IgD-negative memory B cell (primary cell): Measurements from ENCODE around the gene SUGP2. TPM values are rescaled to one million over a fixed set of nuclear protein-coding genes. Genes with fewer than 3 reads are reported as not detected.
A peak's percentile ranks its signal among the peaks of the same experiment; 100 is the strongest.
"Not testable (repeated sequence)": the region's sequence is repeated elsewhere in the genome, so short reads cannot be mapped to it uniquely, and the experiment has no call there.

Source experiments
- H3K27ac Mint-ChIP-seq, 3 donors: one replicate each; pipeline ENCODE4 v1.8.0; 2020 to 2022; ENCODE audit warnings: mild to moderate bottlenecking in 3 of 3, mixed read lengths in 3 of 3, moderate library complexity in 1 of 3
- H3K27me3 Mint-ChIP-seq: one replicate; pipeline ENCODE4 v1.8.0; 2021; ENCODE audit warnings: mixed read lengths
- H3K36me3 Mint-ChIP-seq: one replicate; pipeline ENCODE4 v1.8.0; 2020; ENCODE audit warnings: mild to moderate bottlenecking, mixed read lengths
- H3K4me1 Mint-ChIP-seq, 3 donors: one replicate each; pipeline ENCODE4 v1.8.0; 2020 to 2022; ENCODE audit warnings: mixed read lengths in 3 of 3, mild to moderate bottlenecking in 1 of 3
- H3K4me3 Mint-ChIP-seq, 4 donors: one replicate each; pipeline ENCODE4 v1.8.0; 2020 to 2022; ENCODE audit warnings: mild to moderate bottlenecking in 4 of 4, mixed read lengths in 4 of 4, moderate library complexity in 3 of 4
- H3K9me3 Mint-ChIP-seq, 3 donors: one replicate each; pipeline ENCODE4 v1.8.0; 2020 to 2021; ENCODE audit warnings: mixed read lengths in 3 of 3, mild to moderate bottlenecking in 1 of 3
- polyA plus RNA-seq: library from polyadenylated mRNA; unstranded; fragments of 300-500 nt; fragmentation: Illumina TruSeq; gene quantifications from one replicate; pipeline ENCODE4 v1.2.3, GENCODE V29; 2021

The SUGP2 gene
- polyA plus RNA-seq, 1 donor from 2014 or later = 11.8 TPM

DNA sequence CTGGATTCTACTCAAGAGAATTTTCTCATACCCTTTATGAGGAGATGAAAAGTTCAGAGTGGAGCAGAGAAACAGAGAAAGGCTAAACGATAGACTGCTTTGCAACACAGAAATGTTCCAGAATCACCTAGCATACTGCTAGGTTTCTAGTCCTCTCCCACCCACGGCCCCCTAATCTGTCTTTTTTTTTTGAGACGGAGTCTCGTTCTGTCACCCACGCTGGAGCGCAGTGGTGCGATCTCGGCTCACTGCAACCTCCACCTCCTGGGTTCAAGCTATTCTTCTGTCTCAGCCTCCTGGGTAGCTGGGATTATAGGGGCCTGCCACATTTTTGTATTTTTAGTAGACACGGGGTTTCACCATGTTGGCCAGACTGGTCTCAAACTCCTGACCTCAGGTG is 4.8 kb downstream of the SUGP2 start:
- Mint-ChIP-seq H3K27me3 (no peaks in the 10 kb centered on the region), H3K27ac (peak overlapping the region in 1 of 3 donors; percentile 76), H3K9me3 (no peaks in the 10 kb centered on the region), H3K36me3 (peaks cover 1% of the 10 kb centered on the region), H3K4me3 (peak overlapping the region in 1 of 4 donors; percentile 36), H3K4me1 (peaks cover 23 to 26% (median 23%) of the 10 kb centered on the region in 3 donors)

DNA sequence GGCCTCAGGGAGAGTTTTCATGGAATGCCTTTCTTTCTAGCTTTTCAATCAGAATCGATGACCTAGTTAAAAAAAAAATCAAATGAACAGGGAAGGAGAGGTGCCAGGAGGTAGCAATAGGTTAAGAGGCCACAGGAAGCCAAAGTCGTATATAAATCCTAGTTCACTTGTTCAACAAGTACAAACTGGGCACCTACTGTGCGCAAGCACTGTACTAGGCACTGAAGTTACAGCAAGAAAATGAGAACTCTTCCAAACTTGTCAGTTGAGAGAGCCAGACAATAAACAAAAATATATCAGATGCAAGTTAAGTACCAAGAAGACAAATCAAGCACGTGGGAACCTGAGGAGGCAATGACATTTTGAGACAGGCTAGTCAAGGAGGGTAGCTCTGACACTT is 6.1 kb downstream of the SUGP2 start:
- Mint-ChIP-seq H3K36me3 (peaks cover 1% of the 10 kb centered on the region), H3K4me1 (peaks cover 20 to 22% (median 21%) of the 10 kb centered on the region in 3 donors), H3K27ac (no peak overlapping the region), H3K9me3 (no peaks in the 10 kb centered on the region), H3K4me3 (peak overlapping the region in 1 of 4 donors; percentile 44), H3K27me3 (no peaks in the 10 kb centered on the region)

DNA sequence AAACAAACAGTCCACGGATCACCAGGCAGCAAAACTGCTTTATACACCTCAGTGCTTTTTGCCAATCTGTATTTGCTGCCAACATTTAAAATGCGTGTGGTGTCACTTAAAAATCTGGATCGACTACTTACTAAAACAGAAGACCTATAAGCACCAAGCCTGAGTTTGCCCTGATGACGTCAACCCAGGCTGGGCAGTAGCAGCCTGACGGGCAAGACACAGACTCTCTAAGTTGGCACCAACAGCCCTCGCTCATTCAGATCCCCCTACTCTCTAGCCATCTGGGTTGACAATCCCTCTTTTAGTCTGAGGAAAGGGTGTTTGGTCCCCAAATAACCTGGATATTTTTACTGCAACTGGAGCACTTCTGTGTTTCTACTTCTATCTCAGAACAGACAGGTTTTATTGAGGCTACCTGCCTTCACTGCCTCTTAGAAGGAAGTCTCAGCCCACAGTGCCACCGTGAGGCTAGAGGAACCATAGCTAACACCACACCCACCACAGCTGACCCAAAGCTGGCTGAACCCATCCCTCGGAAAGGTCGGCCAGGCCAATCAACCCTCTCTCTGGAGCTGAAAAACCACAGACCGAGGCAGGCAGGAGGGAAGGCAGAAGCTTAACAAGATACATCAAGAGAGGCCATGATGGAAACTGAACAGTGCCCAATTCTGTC is 6.9 kb downstream of the SUGP2 start:
- Mint-ChIP-seq H3K4me3 (peak overlapping the region in 2 of 4 donors; percentile 44 to 49), H3K9me3 (no peaks in the 10 kb centered on the region), H3K36me3 (peaks cover 1% of the 10 kb centered on the region), H3K27ac (peak overlapping the region in 1 of 3 donors; percentile 49), H3K27me3 (no peaks in the 10 kb centered on the region), H3K4me1 (peaks cover 15 to 20% (median 16%) of the 10 kb centered on the region in 3 donors)

DNA sequence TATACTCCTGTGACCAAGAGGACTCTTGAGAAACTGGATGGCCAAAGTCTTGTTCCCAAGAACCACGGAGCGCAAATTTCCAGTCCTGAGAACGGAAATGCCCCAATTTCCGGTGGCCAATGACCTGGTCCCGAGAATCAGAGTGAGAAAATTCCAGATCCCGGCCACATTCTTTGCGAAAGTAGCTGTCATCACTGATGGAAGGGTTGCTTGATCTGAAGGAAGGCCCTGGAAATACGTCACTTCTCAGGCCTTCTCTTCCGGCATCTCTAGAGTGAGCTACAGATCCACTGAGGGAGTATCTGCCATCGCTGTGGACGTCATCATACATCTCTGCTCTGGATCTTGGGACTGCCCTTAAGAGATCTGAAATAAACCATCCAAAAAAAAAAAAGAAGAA is 7.5 kb downstream of the SUGP2 start:
- no peaks in the 10 kb centered on the region for H3K27me3 Mint-ChIP-seq
- H3K4me1 Mint-ChIP-seq = peaks cover 12 to 19% (median 14%) of the 10 kb centered on the region in 3 donors
- peaks cover 1% of the 10 kb centered on the region for H3K36me3 Mint-ChIP-seq
- no peaks in the 10 kb centered on the region for H3K9me3 Mint-ChIP-seq
- peak overlapping the region in 1 of 3 donors; percentile 49 for H3K27ac Mint-ChIP-seq
- peak overlapping the region in 1 of 4 donors; percentile 49 for H3K4me3 Mint-ChIP-seq

GRCh38 chr19:19023376-19023775 is 9.9 kb downstream of the SUGP2 start:
- Mint-ChIP-seq H3K4me1 (peaks cover 9 to 12% (median 10%) of the 10 kb centered on the region in 3 donors), H3K27ac (peak overlapping the region in 1 of 3 donors; percentile 23)
- H3K9me3 Mint-ChIP-seq, H3K36me3 Mint-ChIP-seq, H3K27me3 Mint-ChIP-seq, H3K4me3 Mint-ChIP-seq: not testable (repeated sequence)

DNA sequence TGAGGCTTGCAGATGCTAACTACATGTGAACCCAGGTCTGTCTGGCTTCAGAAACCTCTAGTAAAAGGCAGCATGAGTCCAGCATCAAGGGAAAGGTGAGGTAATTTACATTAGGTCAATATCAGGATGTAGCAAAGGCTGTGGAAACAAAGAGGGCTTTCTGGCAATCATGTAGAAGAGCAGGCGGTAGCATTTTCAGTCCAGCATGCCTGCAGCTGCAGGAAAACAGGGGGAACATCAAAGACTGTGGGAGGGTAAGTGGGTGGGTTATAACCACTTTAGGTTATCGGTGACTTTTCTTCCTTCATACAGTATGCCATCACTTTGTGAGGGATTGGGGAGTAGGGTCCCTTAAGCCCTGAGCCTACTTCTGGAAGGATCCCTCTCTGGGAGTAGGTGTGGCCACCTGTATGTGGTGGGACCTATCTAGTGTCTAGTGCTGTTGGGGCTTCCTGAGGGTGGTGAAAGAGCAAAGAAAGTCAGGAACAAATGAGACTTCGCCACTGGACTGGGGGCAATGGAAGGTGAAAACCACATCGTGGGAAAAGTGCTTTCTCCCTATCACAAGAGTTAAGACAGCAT is 10.8 kb downstream of the SUGP2 start:
- Mint-ChIP-seq H3K36me3 (peaks cover 4% of the 10 kb centered on the region), H3K27me3 (no peaks in the 10 kb centered on the region), H3K4me3 (no peak overlapping the region), H3K9me3 (no peaks in the 10 kb centered on the region), H3K27ac (no peak overlapping the region), H3K4me1 (peaks cover 4 to 11% (median 7%) of the 10 kb centered on the region in 3 donors)

- H3K27ac Mint-ChIP-seq = no peak overlapping the region
These were observed 12.2 kb downstream of the SUGP2 start for GRCh38 chr19:19021115-19021514.

DNA sequence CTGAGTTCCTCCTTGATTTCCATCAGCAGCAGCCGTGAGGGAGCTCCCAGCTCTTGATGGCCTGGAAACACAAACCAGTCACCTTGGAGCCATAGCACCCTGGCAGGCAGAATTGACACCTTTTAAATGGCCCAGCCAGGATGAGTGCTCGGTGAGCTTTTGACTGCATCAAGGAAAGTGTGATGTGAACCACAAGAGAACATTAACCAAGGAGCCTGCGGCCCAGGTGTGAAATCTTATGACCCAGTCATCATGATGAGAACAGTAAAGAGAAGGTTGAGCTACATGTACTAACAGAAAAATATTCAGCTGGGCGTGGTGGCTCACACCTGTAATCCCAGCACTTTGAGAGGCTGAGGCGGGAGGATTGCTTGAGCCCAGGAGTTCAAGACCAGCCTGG is 22.8 kb downstream of the SUGP2 start:
- Mint-ChIP-seq H3K9me3 (no peaks in the 10 kb centered on the region), H3K27me3 (no peaks in the 10 kb centered on the region), H3K4me3 (no peak overlapping the region), H3K36me3 (peaks cover 7% of the 10 kb centered on the region), H3K27ac (no peak overlapping the region), H3K4me1 (peaks cover 0 to 2% (median 0%) of the 10 kb centered on the region in 3 donors)

More at GRCh38 chr19:19021115-19021514, 12.2 kb downstream of the SUGP2 start:
- peaks cover 0 to 6% (median 0%) of the 10 kb centered on the region in 3 donors for H3K4me1 Mint-ChIP-seq
- H3K4me3 Mint-ChIP-seq = no peak overlapping the region
- H3K9me3 Mint-ChIP-seq = no peaks in the 10 kb centered on the region
- no peaks in the 10 kb centered on the region for H3K27me3 Mint-ChIP-seq
- peaks cover 6% of the 10 kb centered on the region for H3K36me3 Mint-ChIP-seq

GRCh38 chr19:19009951-19010350 is 23.4 kb downstream of the SUGP2 start:
- H3K9me3 Mint-ChIP-seq = no peaks in the 10 kb centered on the region
- no peak overlapping the region for H3K4me3 Mint-ChIP-seq
- H3K4me1 Mint-ChIP-seq = peaks cover 0 to 2% (median 0%) of the 10 kb centered on the region in 3 donors
- H3K36me3 Mint-ChIP-seq = peaks cover 7% of the 10 kb centered on the region
- no peak overlapping the region for H3K27ac Mint-ChIP-seq
- no peaks in the 10 kb centered on the region for H3K27me3 Mint-ChIP-seq

GRCh38 chr19:19006213-19006612 is 27.1 kb downstream of the SUGP2 start:
- Mint-ChIP-seq H3K9me3 (no peaks in the 10 kb centered on the region), H3K4me1 (peaks cover 0 to 2% (median 0%) of the 10 kb centered on the region in 3 donors), H3K4me3 (no peak overlapping the region), H3K36me3 (peaks cover 2% of the 10 kb centered on the region), H3K27me3 (no peaks in the 10 kb centered on the region), H3K27ac (no peak overlapping the region)

DNA sequence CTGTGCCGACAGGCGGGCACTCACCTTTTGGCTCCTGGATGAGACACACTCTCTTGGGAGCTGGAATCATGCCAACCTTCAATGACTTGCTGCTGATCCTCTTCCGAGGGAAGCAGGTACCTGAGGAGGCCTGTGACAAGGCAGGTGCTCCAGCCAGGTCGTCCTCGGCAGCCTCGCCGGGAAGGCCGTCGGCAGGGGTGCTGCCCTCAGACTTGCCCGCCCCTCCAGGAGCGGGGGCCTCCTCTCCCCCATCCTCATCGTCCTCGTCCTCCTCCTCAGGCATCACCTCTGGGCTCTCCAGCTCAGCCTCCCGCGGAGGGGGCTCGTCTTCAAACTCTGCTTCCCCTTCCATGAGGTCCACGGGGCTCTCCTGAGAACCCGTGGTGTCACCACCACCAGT is 29.2 kb downstream of the SUGP2 start:
- Mint-ChIP-seq H3K4me3 (no peak overlapping the region), H3K4me1 (peaks cover 0 to 3% (median 2%) of the 10 kb centered on the region in 3 donors), H3K27me3 (no peaks in the 10 kb centered on the region), H3K9me3 (no peaks in the 10 kb centered on the region), H3K36me3 (no peaks in the 10 kb centered on the region), H3K27ac (peak overlapping the region in 1 of 3 donors; percentile 28)

- Mint-ChIP-seq H3K4me1 (peaks cover 0 to 3% (median 1%) of the 10 kb centered on the region in 3 donors), H3K27me3 (no peaks in the 10 kb centered on the region), H3K4me3 (no peak overlapping the region), H3K9me3 (no peaks in the 10 kb centered on the region), H3K27ac (peak overlapping the region in 2 of 3 donors; percentile 22 to 63), H3K36me3 (peaks cover 2% of the 10 kb centered on the region)
These were observed 33.3 kb downstream of the SUGP2 start for GRCh38 chr19:18999896-19000620.

DNA sequence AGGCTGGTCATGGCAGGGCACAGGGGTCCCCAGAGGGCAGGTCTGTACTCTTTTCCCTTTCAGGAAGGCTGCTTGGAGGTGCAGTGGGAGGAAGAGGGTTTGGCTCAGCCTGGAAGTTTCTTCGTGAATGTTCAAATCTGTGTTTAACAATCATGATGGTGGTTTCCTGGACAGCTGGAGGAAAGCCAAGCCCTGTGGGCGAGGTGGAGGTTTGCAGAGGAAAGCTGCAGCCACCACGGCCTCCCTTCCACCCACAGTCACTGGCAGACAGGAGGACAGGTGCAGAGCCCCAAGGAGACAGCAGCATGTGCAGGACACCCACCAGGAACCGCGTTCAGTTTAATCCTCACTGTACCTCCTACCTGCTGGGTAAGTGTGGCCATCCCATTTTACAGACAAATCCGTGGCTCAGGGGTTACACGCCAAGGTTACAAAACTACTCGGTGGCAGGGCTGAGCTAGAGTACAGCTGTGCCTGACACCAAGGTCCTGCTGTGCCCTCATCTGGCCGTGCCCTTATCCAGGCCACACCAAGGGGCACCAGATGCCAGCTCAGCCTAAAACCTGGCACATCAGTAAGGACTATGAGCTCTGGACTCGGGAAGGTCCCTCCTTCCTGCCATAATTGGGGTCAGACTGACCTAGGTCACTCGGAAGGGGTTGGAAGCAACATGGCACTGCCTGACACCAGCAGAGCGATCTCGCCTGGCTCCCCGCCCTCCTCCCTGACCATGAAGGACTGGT is 34.1 kb downstream of the SUGP2 start:
- H3K36me3 Mint-ChIP-seq = peaks cover 4% of the 10 kb centered on the region
- peaks cover 0 to 3% (median 1%) of the 10 kb centered on the region in 3 donors for H3K4me1 Mint-ChIP-seq
- no peaks in the 10 kb centered on the region for H3K27me3 Mint-ChIP-seq
- peak overlapping the region in 1 of 3 donors; percentile 22 for H3K27ac Mint-ChIP-seq
- H3K9me3 Mint-ChIP-seq = no peaks in the 10 kb centered on the region
- H3K4me3 Mint-ChIP-seq = no peak overlapping the region

DNA sequence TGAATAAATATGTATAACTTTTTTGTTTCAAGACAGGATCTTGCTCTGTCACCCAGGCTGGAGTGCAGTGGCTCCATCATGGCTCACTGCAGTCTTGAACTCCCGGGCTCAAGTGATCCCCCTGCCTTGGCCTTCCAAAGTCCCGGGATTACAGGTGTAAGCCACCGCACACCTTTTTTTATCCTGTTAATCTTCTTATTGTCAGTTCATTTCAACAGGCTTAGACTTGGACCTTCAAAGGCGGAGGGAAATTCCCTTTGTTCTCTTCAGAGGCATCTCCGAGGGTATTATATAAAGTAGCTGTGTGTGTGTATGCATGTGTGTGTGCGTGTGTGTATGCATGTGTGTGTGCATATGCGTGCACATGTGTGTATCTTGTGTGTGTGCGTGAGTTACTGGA is 35.0 kb downstream of the SUGP2 start:
- H3K36me3 Mint-ChIP-seq = peaks cover 4% of the 10 kb centered on the region
- H3K4me3 Mint-ChIP-seq = no peak overlapping the region
- H3K27ac Mint-ChIP-seq = peak overlapping the region in 1 of 3 donors; percentile 87
- H3K9me3 Mint-ChIP-seq = no peaks in the 10 kb centered on the region
- H3K27me3 Mint-ChIP-seq = no peaks in the 10 kb centered on the region
- peaks cover 0 to 3% (median 1%) of the 10 kb centered on the region in 3 donors for H3K4me1 Mint-ChIP-seq
